Activated T-helper 2 cell treated with anti-CD3 and anti-CD28 coated beads, Interferon-gamma antibody, Interleukin-2, Interleukin-4, amounts not matched to agents 10 μg/mL and 5 μg/mL and 100 μg/mL, durations not matched to agents 14 hours and 24 hours and 36 hours (primary cell): Measurements from ENCODE around the gene SLC4A11. TPM values are rescaled to one million over a fixed set of nuclear protein-coding genes. Genes with fewer than 3 reads are reported as not detected.

ENCODE experiments used
- DNase-seq: peaks from one replicate; pipeline ENCODE4 v3.0.0; 2021; ENCODE audit warnings: low spot score
- H3K27ac Mint-ChIP-seq: one replicate; pipeline ENCODE4 v1.8.0; 2021; ENCODE audit warnings: mixed read lengths
- H3K27me3 Mint-ChIP-seq: one replicate; pipeline ENCODE4 v1.8.0; 2021; ENCODE audit warnings: low read depth, mixed read lengths
- H3K36me3 Mint-ChIP-seq: one replicate; pipeline ENCODE4 v1.8.0; 2021; ENCODE audit warnings: low read depth, mixed read lengths
- H3K4me1 Mint-ChIP-seq: one replicate; pipeline ENCODE4 v1.8.0; 2021; ENCODE audit warnings: low read depth, mixed read lengths
- H3K4me3 Mint-ChIP-seq: one replicate; pipeline ENCODE4 v1.8.0; 2021; ENCODE audit warnings: low read depth, mild to moderate bottlenecking, moderate library complexity, mixed read lengths
- H3K9me3 Mint-ChIP-seq: one replicate; pipeline ENCODE4 v1.8.0; 2021; ENCODE audit warnings: mixed read lengths
- intact Hi-C: fragments of 100-400 bp; cut with micrococcal nuclease; formaldehyde crosslinking; loops from one replicate; pipeline ENCODE4 v1.15.1; 2023
- total RNA-seq: library from RNA; stranded (reverse); gene quantifications from 2 replicates; pipeline ENCODE4 v1.2.3, GENCODE V29; 2022

SLC4A11 gene
- total RNA-seq, 1 donor from 2014 or later = 2.5 TPM

DNA sequence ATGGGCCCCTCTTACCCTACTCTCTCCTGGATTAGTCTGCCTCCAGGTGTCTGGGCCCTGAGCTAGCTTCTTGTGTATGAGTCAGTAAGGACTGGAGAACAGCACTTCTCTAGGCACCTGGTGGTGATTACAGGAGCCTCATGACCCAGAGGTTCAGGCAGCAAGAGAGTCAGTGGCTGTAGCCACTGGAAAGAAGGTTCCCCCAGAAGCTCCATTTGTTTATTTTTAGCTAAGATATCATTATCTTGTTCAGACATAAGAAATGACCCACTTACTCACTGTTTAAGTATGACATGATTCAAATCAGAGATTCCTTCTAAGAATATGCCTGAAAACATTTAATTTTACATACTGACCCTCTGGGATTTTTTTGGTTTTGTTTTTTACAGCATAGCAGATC, 23.6 kb upstream of the SLC4A11 start:
- intact Hi-C loops = no loop called here
- H3K27me3 Mint-ChIP-seq = no peaks in the 10 kb centered on the region
- no peaks in the 10 kb centered on the region for H3K36me3 Mint-ChIP-seq
- no peak for DNase-seq
- no peaks in the 10 kb centered on the region for H3K9me3 Mint-ChIP-seq
- H3K27ac Mint-ChIP-seq = no peak overlapping the region
- no peak overlapping the region for H3K4me3 Mint-ChIP-seq
- H3K4me1 Mint-ChIP-seq = no peaks in the 10 kb centered on the region

DNA sequence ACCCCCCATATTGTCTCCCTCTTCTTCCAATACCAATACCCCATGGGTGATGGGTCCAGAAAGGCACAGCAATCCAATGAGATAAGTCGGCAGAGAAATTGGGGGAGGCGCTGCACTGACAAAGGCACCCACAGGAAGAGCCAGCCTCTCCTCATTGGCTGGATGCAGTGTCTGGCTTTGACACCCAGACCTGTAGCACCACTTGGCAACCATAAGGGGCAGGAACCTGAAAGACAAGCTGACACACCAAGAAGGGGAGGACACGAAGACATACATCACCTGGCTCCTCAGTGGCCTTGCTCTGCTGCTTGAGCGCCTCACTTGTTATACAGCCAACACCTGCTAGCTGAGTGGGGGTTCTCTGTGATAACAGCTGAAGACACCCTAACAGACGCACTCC, 19.4 kb upstream of the SLC4A11 start:
- H3K27me3 Mint-ChIP-seq = no peaks in the 10 kb centered on the region

DNA sequence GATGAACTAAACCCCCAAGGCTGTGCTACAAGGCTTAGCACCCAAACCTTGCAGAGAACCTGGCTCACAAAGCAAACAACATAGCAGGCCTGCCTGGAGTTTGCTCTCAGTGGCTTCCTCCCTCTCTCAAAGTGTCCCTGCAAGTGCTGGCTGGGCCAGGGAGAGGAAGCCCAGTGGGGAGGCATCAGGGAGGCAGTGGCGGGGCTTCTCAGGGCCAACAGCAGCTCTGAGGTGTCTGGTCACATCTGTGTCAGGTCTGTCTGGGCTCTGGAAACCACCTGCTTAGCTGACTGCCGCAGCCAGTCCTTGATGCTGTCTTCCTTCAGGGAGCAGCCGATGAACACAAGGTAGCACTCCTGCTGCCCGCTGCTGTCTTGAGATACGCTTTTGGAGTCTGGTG, 16.7 kb upstream of the SLC4A11 start:
- no peak for DNase-seq
- H3K4me3 Mint-ChIP-seq = no peak overlapping the region
- no peaks in the 10 kb centered on the region for H3K27me3 Mint-ChIP-seq
- H3K27ac Mint-ChIP-seq = no peak overlapping the region
- H3K4me1 Mint-ChIP-seq = peaks cover 1% of the 10 kb centered on the region
- no peaks in the 10 kb centered on the region for H3K9me3 Mint-ChIP-seq
- no peaks in the 10 kb centered on the region for H3K36me3 Mint-ChIP-seq
- intact Hi-C loops = no loop called here

More for the DNA sequence above, 19.4 kb upstream of the SLC4A11 start:
- Mint-ChIP-seq H3K4me3 (no peak overlapping the region), H3K27ac (no peak overlapping the region), H3K9me3 (no peaks in the 10 kb centered on the region), H3K36me3 (no peaks in the 10 kb centered on the region), H3K4me1 (no peaks in the 10 kb centered on the region)
- no peak for DNase-seq
- intact Hi-C loops = no loop called here

DNA sequence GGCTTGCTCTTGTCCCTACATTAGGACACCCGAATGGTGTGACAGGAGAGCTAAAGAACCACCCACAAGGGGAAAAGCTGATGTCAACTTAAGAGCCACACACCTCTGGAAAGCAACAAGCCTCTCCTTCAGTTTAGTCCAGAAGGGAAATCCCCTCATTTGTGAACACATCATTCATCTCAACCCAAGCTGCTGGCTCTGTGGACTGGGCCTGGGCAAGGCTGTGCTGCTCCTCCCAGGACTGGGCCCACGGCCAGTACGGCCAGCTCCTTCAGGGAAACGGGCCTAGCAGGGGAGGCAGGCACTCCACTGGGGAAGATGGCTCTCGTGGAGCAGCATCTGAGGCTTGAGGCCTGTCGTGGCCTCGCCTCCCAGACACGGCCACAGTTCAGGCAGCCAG, 12.8 kb upstream of the SLC4A11 start:
- H3K36me3 Mint-ChIP-seq = no peaks in the 10 kb centered on the region
- H3K27me3 Mint-ChIP-seq = peaks cover 18% of the 10 kb centered on the region
- intact Hi-C loops = no loop called here
- H3K27ac Mint-ChIP-seq = no peak overlapping the region
- no peaks in the 10 kb centered on the region for H3K9me3 Mint-ChIP-seq
- H3K4me1 Mint-ChIP-seq = peaks cover 3% of the 10 kb centered on the region
- no peak for DNase-seq
- H3K4me3 Mint-ChIP-seq = no peak overlapping the region

DNA sequence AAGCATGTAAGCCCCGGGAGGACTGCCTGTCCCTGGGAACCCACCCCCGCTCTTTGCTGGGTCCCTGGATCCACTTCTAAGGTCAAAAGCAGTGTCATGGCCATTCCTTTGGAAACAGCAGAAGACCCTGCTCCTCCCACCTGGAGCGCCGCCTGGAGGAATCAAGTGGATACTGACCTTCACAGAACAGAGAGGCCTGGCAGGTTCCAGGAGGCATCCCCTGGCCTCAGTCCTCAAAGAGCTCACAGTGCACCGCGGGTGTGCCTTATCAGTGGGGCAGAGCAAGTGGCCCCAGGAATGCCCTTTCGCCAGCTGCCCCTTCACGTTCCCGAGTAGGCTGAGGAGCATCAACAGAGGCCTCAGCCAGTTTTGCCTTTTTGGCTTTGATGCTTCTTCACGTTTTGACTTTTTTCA, 11.1 kb upstream of the SLC4A11 start:
- no peak for DNase-seq
- no peak overlapping the region for H3K4me3 Mint-ChIP-seq
- no peaks in the 10 kb centered on the region for H3K36me3 Mint-ChIP-seq
- peaks cover 3% of the 10 kb centered on the region for H3K4me1 Mint-ChIP-seq
- no peaks in the 10 kb centered on the region for H3K9me3 Mint-ChIP-seq
- H3K27me3 Mint-ChIP-seq = peaks cover 24% of the 10 kb centered on the region
- intact Hi-C loops = no loop called here
- H3K27ac Mint-ChIP-seq = no peak overlapping the region

DNA sequence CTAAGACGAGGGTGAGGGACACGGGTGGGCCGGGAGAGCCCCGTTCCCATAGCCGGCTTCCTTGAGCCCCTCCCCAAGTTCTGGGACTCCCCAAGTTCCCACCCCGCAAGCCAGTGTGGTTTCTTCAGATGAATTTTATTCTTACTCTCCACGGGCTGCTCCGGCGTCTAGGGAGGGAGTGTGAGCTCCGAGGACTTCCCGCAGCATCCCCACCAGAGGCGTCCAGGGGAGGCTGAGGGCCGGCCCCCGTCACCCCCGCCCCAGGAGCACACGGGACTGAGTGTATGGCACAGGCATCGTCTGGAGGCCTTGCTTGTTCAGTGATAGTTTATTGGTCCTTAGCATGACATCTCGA, 10.0 kb upstream of the SLC4A11 start:
- Mint-ChIP-seq H3K9me3 (no peaks in the 10 kb centered on the region), H3K27me3 (peaks cover 31% of the 10 kb centered on the region), H3K4me3 (no peak overlapping the region), H3K4me1 (peaks cover 3% of the 10 kb centered on the region), H3K36me3 (no peaks in the 10 kb centered on the region), H3K27ac (no peak overlapping the region)
- intact Hi-C loops = no loop called here
- DNase-seq = no peak

DNA sequence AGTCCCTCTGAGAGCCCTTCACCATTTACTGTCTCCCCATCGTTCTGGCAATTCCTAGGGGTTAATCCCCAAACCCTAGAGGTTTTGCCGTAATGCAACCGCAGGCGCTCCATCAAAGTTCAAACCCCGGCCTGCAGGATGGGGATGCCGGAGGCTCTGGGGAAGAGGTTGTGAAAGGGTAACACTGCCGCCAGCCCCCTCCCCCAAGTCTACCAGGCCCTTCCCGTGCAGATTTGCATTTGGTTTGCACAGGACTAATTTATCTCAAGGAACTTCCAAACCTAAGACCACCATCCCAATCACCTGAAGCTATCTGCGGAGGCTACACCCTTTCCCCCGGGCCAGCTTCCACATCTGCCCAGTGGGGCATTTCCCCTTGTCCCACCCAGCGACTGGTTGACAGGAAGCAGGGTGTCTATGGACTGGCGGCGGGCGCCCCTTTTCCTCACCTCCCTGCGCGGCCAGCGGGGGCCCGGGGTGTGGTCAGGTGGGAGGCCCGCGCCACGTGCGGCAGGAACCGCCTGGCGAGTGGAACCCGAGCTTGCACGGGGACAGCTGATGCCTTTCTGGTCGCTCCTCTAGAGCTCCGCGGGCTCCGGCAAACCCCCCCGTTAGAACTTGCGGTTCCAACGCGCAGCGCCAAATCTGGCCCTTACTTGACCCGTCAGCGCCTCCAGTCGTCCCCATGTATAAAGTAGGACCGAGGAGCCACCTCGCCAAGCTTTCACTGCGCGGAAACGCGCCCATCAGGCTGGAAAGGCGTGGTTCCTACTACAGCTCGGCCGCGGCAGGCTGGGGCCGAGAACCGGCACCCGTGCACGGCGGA, 9.4 kb upstream of the SLC4A11 start:
- Mint-ChIP-seq H3K4me1 (peaks cover 3% of the 10 kb centered on the region), H3K27me3 (peaks cover 34% of the 10 kb centered on the region), H3K36me3 (no peaks in the 10 kb centered on the region), H3K27ac (no peak overlapping the region), H3K9me3 (no peaks in the 10 kb centered on the region), H3K4me3 (no peak overlapping the region)
- no peak for DNase-seq
- intact Hi-C loops = no loop called here

DNA sequence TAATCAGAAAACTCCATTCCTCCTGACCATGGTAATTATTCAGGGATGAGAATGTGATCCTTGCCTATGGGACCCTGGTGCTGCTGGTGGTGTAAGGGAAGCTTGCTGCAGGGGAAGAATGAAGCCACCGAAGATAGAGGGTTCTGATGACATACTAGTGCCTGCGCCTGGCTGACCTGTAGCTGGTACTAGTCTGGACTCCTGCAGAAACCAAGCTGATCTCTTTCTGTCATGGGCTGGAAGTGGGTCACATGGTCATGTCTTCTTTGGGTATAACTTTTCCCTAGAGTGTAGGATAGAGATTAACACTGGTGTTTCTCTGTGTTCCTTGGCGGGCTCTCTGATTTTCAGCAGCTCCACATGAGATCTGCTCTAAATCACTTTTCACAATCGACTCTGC, 8.6 kb upstream of the SLC4A11 start:
- H3K27me3 Mint-ChIP-seq = peaks cover 34% of the 10 kb centered on the region
- intact Hi-C loops = no loop called here
- H3K4me3 Mint-ChIP-seq = no peak overlapping the region
- no peaks in the 10 kb centered on the region for H3K9me3 Mint-ChIP-seq
- H3K36me3 Mint-ChIP-seq = no peaks in the 10 kb centered on the region
- no peak overlapping the region for H3K27ac Mint-ChIP-seq
- peaks cover 3% of the 10 kb centered on the region for H3K4me1 Mint-ChIP-seq
- DNase-seq = no peak

DNA sequence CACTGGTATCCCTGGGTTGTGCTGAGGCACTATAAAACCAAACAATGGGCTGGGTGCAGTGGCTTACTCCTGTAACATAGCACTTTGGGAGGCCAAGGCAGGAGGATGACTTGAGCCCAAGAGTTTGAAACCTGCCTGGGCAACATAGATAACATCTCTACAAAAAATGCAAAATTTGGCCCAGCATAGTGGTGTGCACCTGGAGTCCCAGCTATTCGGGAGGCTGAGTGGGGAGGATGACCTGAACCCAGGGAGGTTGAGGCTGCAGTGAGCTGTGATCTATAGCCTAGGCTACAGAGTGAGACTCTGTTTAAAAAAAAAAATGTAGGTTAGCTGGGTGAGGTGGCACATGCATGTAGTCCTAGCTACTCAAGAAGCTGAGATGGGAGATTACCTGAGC, 7.7 kb upstream of the SLC4A11 start:
- Mint-ChIP-seq H3K27ac (no peak overlapping the region), H3K4me1 (peaks cover 2% of the 10 kb centered on the region), H3K9me3 (no peaks in the 10 kb centered on the region), H3K36me3 (no peaks in the 10 kb centered on the region), H3K27me3 (peaks cover 40% of the 10 kb centered on the region), H3K4me3 (no peak overlapping the region)
- intact Hi-C loops = no loop called here
- no peak for DNase-seq

DNA sequence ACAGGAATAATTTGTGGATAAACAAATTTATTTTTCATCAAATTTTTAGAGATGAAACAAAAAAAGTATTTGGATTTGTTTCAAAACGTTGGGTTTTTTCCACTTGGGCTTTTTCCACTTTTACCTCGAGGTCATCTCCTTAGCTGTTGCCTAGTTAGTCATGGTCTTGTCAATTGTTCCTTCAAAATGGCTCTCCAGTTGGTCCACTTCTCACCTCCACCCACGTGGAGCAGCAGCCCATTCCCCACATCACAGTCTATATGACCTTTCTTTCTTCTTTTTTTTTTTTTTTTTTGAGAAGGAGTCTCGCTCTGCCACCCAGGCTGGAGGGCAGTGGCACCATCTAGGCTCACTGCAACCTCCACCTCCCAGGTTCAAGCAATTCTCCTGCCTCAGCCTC, 6.7 kb upstream of the SLC4A11 start:
- H3K27ac Mint-ChIP-seq = no peak overlapping the region
- intact Hi-C loops = no loop called here
- no peaks in the 10 kb centered on the region for H3K9me3 Mint-ChIP-seq
- no peak overlapping the region for H3K4me3 Mint-ChIP-seq
- H3K27me3 Mint-ChIP-seq = peaks cover 49% of the 10 kb centered on the region
- peaks cover 2% of the 10 kb centered on the region for H3K4me1 Mint-ChIP-seq
- DNase-seq = no peak
- no peaks in the 10 kb centered on the region for H3K36me3 Mint-ChIP-seq

DNA sequence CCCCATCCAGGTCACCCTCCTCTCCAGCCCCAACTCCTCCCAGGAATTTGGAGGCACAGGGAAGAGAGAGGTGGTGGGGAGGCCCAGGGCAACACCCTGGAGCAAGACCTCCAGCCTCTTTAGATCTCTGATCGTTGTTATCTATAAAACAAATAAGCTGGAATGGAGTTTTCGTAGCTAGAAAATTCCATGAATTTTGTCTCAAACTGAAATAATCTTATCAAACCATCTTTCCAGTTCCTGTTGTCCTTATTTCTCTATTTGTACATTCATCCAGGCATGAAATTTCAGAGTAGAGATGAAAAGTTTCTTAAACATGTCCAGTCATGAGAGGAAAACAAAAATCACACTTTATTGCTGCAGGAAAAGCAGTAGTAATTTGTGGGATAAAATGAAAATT, 6.2 kb upstream of the SLC4A11 start:
- H3K36me3 Mint-ChIP-seq = no peaks in the 10 kb centered on the region
- no peak overlapping the region for H3K4me3 Mint-ChIP-seq
- peaks cover 51% of the 10 kb centered on the region for H3K27me3 Mint-ChIP-seq
- intact Hi-C loops = no loop called here
- H3K27ac Mint-ChIP-seq = no peak overlapping the region
- peaks cover 2% of the 10 kb centered on the region for H3K4me1 Mint-ChIP-seq
- no peak for DNase-seq
- no peaks in the 10 kb centered on the region for H3K9me3 Mint-ChIP-seq

DNA sequence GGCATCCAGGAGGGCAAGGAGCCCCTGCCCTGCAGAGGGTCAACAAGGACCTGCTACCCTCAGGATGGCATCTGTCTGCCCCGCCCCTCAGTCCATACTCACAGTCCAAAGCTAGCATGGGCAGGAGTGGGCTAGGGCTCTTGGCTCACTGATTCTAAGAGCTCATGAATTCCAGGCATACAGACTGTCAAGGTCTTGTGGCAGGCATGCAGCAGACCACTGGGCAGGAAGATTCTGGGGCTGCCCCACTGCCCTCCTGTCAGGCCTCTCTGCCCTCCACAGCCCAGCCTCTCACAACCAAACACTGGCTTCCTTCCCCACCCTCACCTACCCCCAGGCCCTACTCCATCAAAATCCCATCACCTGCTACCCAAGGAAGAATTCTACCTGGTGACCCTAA, 5.6 kb upstream of the SLC4A11 start:
- intact Hi-C loops = no loop called here
- peaks cover 7% of the 10 kb centered on the region for H3K4me1 Mint-ChIP-seq
- DNase-seq = no peak
- H3K4me3 Mint-ChIP-seq = no peak overlapping the region
- no peaks in the 10 kb centered on the region for H3K36me3 Mint-ChIP-seq
- H3K27me3 Mint-ChIP-seq = peaks cover 52% of the 10 kb centered on the region
- no peak overlapping the region for H3K27ac Mint-ChIP-seq
- no peaks in the 10 kb centered on the region for H3K9me3 Mint-ChIP-seq

DNA sequence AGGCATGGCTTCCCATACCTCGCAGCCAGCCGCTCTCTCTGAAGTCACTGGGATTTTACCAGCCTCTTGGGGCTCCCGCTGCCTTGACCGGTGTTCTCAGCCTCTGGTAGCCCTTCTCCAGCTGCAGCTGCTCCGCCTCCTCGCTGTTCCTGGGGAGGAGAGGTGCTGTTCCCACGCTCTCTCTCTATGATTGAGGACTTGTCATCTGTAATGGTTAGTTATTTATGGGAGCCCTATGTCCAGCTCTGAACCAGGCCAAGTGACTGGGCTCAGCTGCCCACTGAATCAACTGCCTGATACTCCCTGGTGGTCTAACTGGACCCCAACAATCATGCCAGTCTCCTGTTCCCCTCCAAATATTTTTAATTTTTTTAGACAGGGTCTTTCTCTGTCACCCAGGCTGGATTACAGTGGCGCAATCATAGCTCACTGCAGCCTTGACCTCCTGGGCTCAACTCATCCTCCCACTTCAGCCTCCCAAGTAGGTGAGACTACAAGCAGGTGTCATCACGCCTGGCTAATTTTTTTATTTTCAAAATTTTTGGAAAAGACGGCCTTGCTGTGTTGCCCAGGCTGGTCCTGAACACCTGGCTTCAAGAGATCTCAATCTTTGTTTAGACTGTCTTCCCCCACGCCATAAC, 4.8 kb upstream of the SLC4A11 start:
- peaks cover 54% of the 10 kb centered on the region for H3K27me3 Mint-ChIP-seq
- H3K27ac Mint-ChIP-seq = no peak overlapping the region
- intact Hi-C loops = no loop called here
- no peak for DNase-seq
- no peaks in the 10 kb centered on the region for H3K36me3 Mint-ChIP-seq
- no peak overlapping the region for H3K4me3 Mint-ChIP-seq
- peaks cover 7% of the 10 kb centered on the region for H3K4me1 Mint-ChIP-seq
- H3K9me3 Mint-ChIP-seq = no peaks in the 10 kb centered on the region
